Right forelimb (tissue), 1 donor: ENCODE measurements around the gene RPL7A.
"Not testable (repeated sequence)": the region's sequence is repeated elsewhere in the genome, so short reads cannot be mapped to it uniquely, and the experiment has no call there.

Experiments
- DNase-seq: peaks from one replicate; pipeline ENCODE4 v3.0.0-alpha.2; 2018

The RPL7A gene

GRCh38 chr9:133347985-133348717, at the start of gene RPL7A, which contains the start of gene MED22:
Gene RPL7A (plus strand): TSS chr9:133348218. CDS start chr9:133348244, 26 bp downstream.
Gene MED22 (minus strand): TSS chr9:133348131. CDS start chr9:133346662, 1,469 bp downstream.
- peak; percentile 91 for DNase-seq

- DNase-seq, result not testable (repeated sequence)
Measured at GRCh38 chr9:133299996-133300395, 48.0 kb upstream of the RPL7A start.

GRCh38 chr9:133301253-133302230, 46.5 kb upstream of the RPL7A start:
- DNase-seq, result no peak

- no peak for DNase-seq
Measured at GRCh38 chr9:133303266-133304157, 44.5 kb upstream of the RPL7A start.

GRCh38 chr9:133304158-133304470, 43.9 kb upstream of the RPL7A start:
- no peak for DNase-seq

GRCh38 chr9:133304477-133305377, 43.3 kb upstream of the RPL7A start:
- DNase-seq, result no peak

GRCh38 chr9:133305731-133306130, 42.3 kb upstream of the RPL7A start:
- no peak for DNase-seq

- no peak for DNase-seq
Measured at GRCh38 chr9:133306242-133307204, 41.5 kb upstream of the RPL7A start.

- no peak for DNase-seq
Measured at GRCh38 chr9:133307301-133307700, 40.7 kb upstream of the RPL7A start.

GRCh38 chr9:133309608-133310007, 38.4 kb upstream of the RPL7A start:
- no peak for DNase-seq

GRCh38 chr9:133315997-133316396, 32.0 kb upstream of the RPL7A start:
- no peak for DNase-seq

GRCh38 chr9:133317551-133317950, 30.5 kb upstream of the RPL7A start:
- DNase-seq, result not testable (repeated sequence)

- DNase-seq, result no peak
Measured at GRCh38 chr9:133320421-133320881, 27.6 kb upstream of the RPL7A start.

- peak; percentile 4 for DNase-seq
Measured at GRCh38 chr9:133321411-133321935, 26.5 kb upstream of the RPL7A start.

- DNase-seq, result no peak
Measured at GRCh38 chr9:133322701-133323100, 25.3 kb upstream of the RPL7A start.

- DNase-seq, result peak; percentile 19
Measured at GRCh38 chr9:133323211-133323610, 24.8 kb upstream of the RPL7A start.

- DNase-seq, result peak; percentile 24
Measured at GRCh38 chr9:133323991-133324703, 23.9 kb upstream of the RPL7A start.

GRCh38 chr9:133327021-133327420, 21.0 kb upstream of the RPL7A start:
- DNase-seq, result not testable (repeated sequence)

- peak; percentile 21 for DNase-seq
Measured at GRCh38 chr9:133327834-133328484, 20.1 kb upstream of the RPL7A start.
